ENCODE data around the gene DNAJC5. TPM values are rescaled to one million over a fixed set of nuclear protein-coding genes. Genes with fewer than 3 reads are reported as not detected.

The DNAJC5 gene
- total and polyA plus RNA-seq, 9 donors: 11.1 to 32.8 (median 26.5) TPM

GRCh38 chr20:63885264-63886053, 9.5 kb upstream of the DNAJC5 start:
- TF ChIP-seq POLR2A (IDR thresholded peaks at IDR 0.05): no peak
- TF ChIP-seq EP300 (IDR thresholded peaks at IDR 0.05): no peak
- TF ChIP-seq CTCF (IDR thresholded peaks at IDR 0.05): no peak
- DNase-seq: no peak
- H3K27ac ChIP-seq: no peak overlapping the region
- no peaks in the 10 kb centered on the region for H3K27me3 ChIP-seq
- 81 to 83% (median 82%) methylated on average over 27 of the region's 27 CpGs for whole genome bisulfite sequencing, 3 donors
- H3K4me1 ChIP-seq (ENCODE audit: insufficient read depth): no peaks in the 10 kb centered on the region
- H3K9me3 ChIP-seq: no peaks in the 10 kb centered on the region
- peaks cover 3% of the 10 kb centered on the region for H3K36me3 ChIP-seq
- intact Hi-C loops (cut with DNase I): loop anchor here in 1 of 4 donors (10.0 kb wide), 1 partner anchor 331 kb away; the partner anchor contains the start of gene FNDC11
- H3K4me3 ChIP-seq: no peak overlapping the region

- WGBS, 3 donors: 91 to 95% (median 92%) methylated on average over 14 of the region's 14 CpGs
- DNase-seq: no peak
- H3K4me3 ChIP-seq: no peak overlapping the region
- no peaks in the 10 kb centered on the region for H3K4me1 ChIP-seq (ENCODE audit: insufficient read depth)
- H3K27me3 ChIP-seq: no peaks in the 10 kb centered on the region
- no peak overlapping the region for H3K27ac ChIP-seq
- intact Hi-C loops (cut with DNase I): loop anchor here in 1 of 4 donors (10.0 kb wide), 1 partner anchor 331 kb away; the partner anchor contains the start of gene FNDC11
- TF ChIP-seq POLR2A (IDR thresholded peaks at IDR 0.05) (no peak), CTCF (IDR thresholded peaks at IDR 0.05) (no peak), EP300 (IDR thresholded peaks at IDR 0.05) (no peak)
- H3K36me3 ChIP-seq: peaks cover 3% of the 10 kb centered on the region
- H3K9me3 ChIP-seq: no peaks in the 10 kb centered on the region
Measured at GRCh38 chr20:63886054-63886419, 8.9 kb upstream of the DNAJC5 start.

- TF ChIP-seq CTCF (IDR thresholded peaks at IDR 0.05): no peak
- no peak for TF ChIP-seq EP300 (IDR thresholded peaks at IDR 0.05)
- TF ChIP-seq POLR2A (IDR thresholded peaks at IDR 0.05): no peak
- Histone ChIP-seq H3K27me3 (no peaks in the 10 kb centered on the region), H3K4me3 (no peak overlapping the region), H3K27ac (no peak overlapping the region), H3K9me3 (no peaks in the 10 kb centered on the region), H3K36me3 (peaks cover 3% of the 10 kb centered on the region), H3K4me1 (ENCODE audit: insufficient read depth) (no peaks in the 10 kb centered on the region)
- WGBS, 3 donors: 88 to 95% (median 88%) methylated on average over 11 of the region's 11 CpGs
- intact Hi-C loops (cut with DNase I): loop anchor here in 1 of 4 donors (10.0 kb wide), 1 partner anchor 332 kb away; the partner anchor contains the start of gene FNDC11
- DNase-seq: no peak
Measured at GRCh38 chr20:63886921-63887320, 8.0 kb upstream of the DNAJC5 start.

GRCh38 chr20:63889241-63890200, 5.4 kb upstream of the DNAJC5 start:
- peaks cover 3% of the 10 kb centered on the region for H3K4me1 ChIP-seq (ENCODE audit: insufficient read depth)
- WGBS, 3 donors: 88 to 91% (median 88%) methylated on average over 25 of the region's 25 CpGs
- DNase-seq: no peak
- H3K27me3 ChIP-seq: no peaks in the 10 kb centered on the region
- intact Hi-C loops (cut with DNase I): loop anchor here in 1 of 4 donors (10.0 kb wide), 1 partner anchor 335 kb away; the partner anchor contains the start of gene FNDC11
- H3K9me3 ChIP-seq: no peaks in the 10 kb centered on the region
- H3K27ac ChIP-seq: no peak overlapping the region
- TF ChIP-seq CTCF (IDR thresholded peaks at IDR 0.05): no peak
- H3K36me3 ChIP-seq: peaks cover 3% of the 10 kb centered on the region
- no peak overlapping the region for H3K4me3 ChIP-seq

Measured in ovary (tissue), 9 donors.